Mesenchymal stem cell (in vitro differentiated cells and primary cell): ENCODE data around the gene GDAP2.

ENCODE experiments used
- DNase-seq: peaks from one replicate; pipeline ENCODE4 v3.0.0-alpha.2; 2013
- H2AFZ ChIP-seq: one replicate; pipeline ENCODE4 v1.6.1; 2013; ENCODE audit warnings: low read depth, mild to moderate bottlenecking, control low read depth, inconsistent platforms, low read length, moderate library complexity
- H2AK5ac ChIP-seq: 2 replicates; pipeline ENCODE4 v1.6.1; 2013; ENCODE audit warnings: low read length, moderate library complexity, mild to moderate bottlenecking, inconsistent platforms; ENCODE audit not compliant: severe bottlenecking
- H2BK120ac ChIP-seq: one replicate; pipeline ENCODE4 v1.6.1; 2013; ENCODE audit warnings: low read depth, mild to moderate bottlenecking, inconsistent platforms, low read length, moderate library complexity
- H2BK12ac ChIP-seq, 2 experiments: one replicate each; pipeline ENCODE4 v1.6.1; 2013; ENCODE audit warnings: inconsistent platforms in 2 of 2, low read length in 2 of 2, mild to moderate bottlenecking in 2 of 2, moderate library complexity in 2 of 2, control low read depth in 1 of 2
- H2BK15ac ChIP-seq: one replicate; pipeline ENCODE4 v1.6.1; 2013; ENCODE audit warnings: mild to moderate bottlenecking, low read depth, inconsistent platforms; ENCODE audit not compliant: poor library complexity, severe bottlenecking
- H2BK5ac ChIP-seq: 2 replicates; pipeline ENCODE4 v1.6.1; 2013; ENCODE audit warnings: low read depth, mild to moderate bottlenecking, low read length, control low read depth, inconsistent platforms; ENCODE audit not compliant: poor library complexity, severe bottlenecking
- H3K14ac ChIP-seq, 2 experiments: one replicate each; pipeline ENCODE4 v1.6.1; 2013; ENCODE audit warnings: inconsistent platforms in 2 of 2, low read length in 2 of 2, control low read depth in 1 of 2, mild to moderate bottlenecking in 1 of 2, moderate library complexity in 1 of 2
- H3K18ac ChIP-seq, 2 experiments: one replicate each; pipeline ENCODE4 v1.6.1; 2013; ENCODE audit warnings: inconsistent platforms in 2 of 2, low read length in 2 of 2, control low read depth in 1 of 2, low read depth in 1 of 2, mild to moderate bottlenecking in 1 of 2
- H3K23ac ChIP-seq, 2 experiments: one replicate each; pipeline ENCODE4 v1.6.1; 2013; ENCODE audit warnings: inconsistent platforms in 2 of 2, low read length in 2 of 2, mild to moderate bottlenecking in 2 of 2, moderate library complexity in 2 of 2, control low read depth in 1 of 2
- H3K27ac ChIP-seq: 2 replicates; pipeline ENCODE4 v1.5.1; 2013; ENCODE audit warnings: mild to moderate bottlenecking, moderate library complexity, low read length, control low read depth, inconsistent platforms; ENCODE audit not compliant: poor library complexity, severe bottlenecking
- H3K27me3 ChIP-seq, 2 experiments: 2 replicates each; pipeline versions ENCODE4 v1.6.1 to v1.7.0; 2013; ENCODE audit warnings: low read length in 2 of 2, mild to moderate bottlenecking in 2 of 2, moderate library complexity in 2 of 2, control low read depth in 1 of 2, inconsistent platforms in 1 of 2; ENCODE audit not compliant: control insufficient read depth in 1 of 2, insufficient read depth in 1 of 2
- H3K36me3 ChIP-seq, 2 experiments: 2 replicates each; pipeline versions ENCODE4 v1.6.1 to v1.7.0; 2013; ENCODE audit warnings: low read length in 2 of 2, control low read depth in 1 of 2, inconsistent platforms in 1 of 2, low read depth in 1 of 2, mild to moderate bottlenecking in 1 of 2; ENCODE audit not compliant: insufficient read depth in 2 of 2, control insufficient read depth in 1 of 2
- H3K4ac ChIP-seq, 2 experiments: one replicate each; pipeline ENCODE4 v1.6.1; 2013; ENCODE audit warnings: inconsistent platforms in 2 of 2, low read length in 2 of 2, mild to moderate bottlenecking in 2 of 2, moderate library complexity in 2 of 2, control low read depth in 1 of 2, low read depth in 1 of 2
- H3K4me1 ChIP-seq: 2 replicates; pipeline ENCODE4 v1.6.1; 2013; ENCODE audit warnings: low read depth, low read length, control low read depth; ENCODE audit not compliant: control insufficient read depth, insufficient read depth
- H3K4me2 ChIP-seq: 2 replicates; pipeline ENCODE4 v1.6.1; 2013; ENCODE audit warnings: low read length, mild to moderate bottlenecking, inconsistent platforms; ENCODE audit not compliant: poor library complexity, severe bottlenecking
- H3K4me3 ChIP-seq, 2 experiments: 2 replicates each; pipeline versions ENCODE4 v1.5.1 to v1.7.0; 2013; ENCODE audit warnings: low read length in 2 of 2, mild to moderate bottlenecking in 2 of 2, control low read depth in 1 of 2, low read depth in 1 of 2; ENCODE audit not compliant: insufficient read depth in 1 of 2
- H3K79me1 ChIP-seq: replicated peaks from 2 replicates; pipeline ENCODE4 v1.6.1; 2013; ENCODE audit warnings: mild to moderate bottlenecking, control low read depth, low read length, inconsistent platforms; ENCODE audit not compliant: poor library complexity, severe bottlenecking
- H3K9ac ChIP-seq: 2 replicates; pipeline ENCODE4 v1.7.0; 2013; ENCODE audit warnings: mild to moderate bottlenecking, low read length, moderate library complexity
- H3K9me3 ChIP-seq: 2 replicates; pipeline ENCODE4 v1.7.0; 2013; ENCODE audit warnings: mild to moderate bottlenecking, low read length; ENCODE audit not compliant: control insufficient read depth
- H4K8ac ChIP-seq: one replicate; pipeline ENCODE4 v1.6.1; 2013; ENCODE audit warnings: inconsistent platforms, mild to moderate bottlenecking, low read length, moderate library complexity
- H4K91ac ChIP-seq: one replicate; pipeline ENCODE4 v1.6.1; 2013; ENCODE audit warnings: mild to moderate bottlenecking, low read length, inconsistent platforms
- WGBS: methylation state at CpG from one replicate; pipeline ENCODE4 v1.1.7; 2013; ENCODE audit warnings: mixed read lengths; 5-methylcytosine and 5-hydroxymethylcytosine counted together

GDAP2 gene

DNA sequence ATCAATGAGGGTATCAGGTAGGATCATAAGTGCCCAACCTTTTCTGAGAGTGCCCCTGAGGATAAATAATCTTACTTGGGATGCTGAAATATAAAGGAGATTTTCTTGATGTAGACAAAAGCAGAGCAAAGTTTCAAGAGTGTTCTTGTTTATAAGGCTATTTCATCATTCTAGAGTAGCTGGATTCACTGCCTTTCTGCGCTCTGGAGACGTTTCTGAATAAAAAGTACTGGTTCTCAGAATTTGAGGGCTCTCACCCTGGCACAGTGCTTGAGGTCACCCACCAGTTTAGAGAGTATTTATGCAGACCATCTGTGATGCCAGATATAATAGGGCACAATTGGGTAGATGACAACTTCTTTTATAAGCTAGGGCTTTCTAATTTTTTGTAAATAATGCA lies 103.3 kb downstream of the GDAP2 start:
- Histone ChIP-seq H2BK15ac (no peak overlapping the region), H2BK5ac (no peak overlapping the region), H3K79me1 (no peaks in the 10 kb centered on the region), H4K91ac (no peak overlapping the region), H3K4me2 (no peak overlapping the region), H3K4me3 (no peak overlapping the region), H3K4me1 (peaks cover 14% of the 10 kb centered on the region), H2BK12ac (no peak overlapping the region), H2AK5ac (no peak overlapping the region), H2BK120ac (no peak overlapping the region), H3K4ac (peak overlapping the region in 1 of 2 experiments; percentile 34), H3K9ac (peak overlapping the region; percentile 4), H3K9me3 (no peaks in the 10 kb centered on the region), H3K36me3 (no peaks in the 10 kb centered on the region), H3K27ac (peak overlapping the region; percentile 26), H3K27me3 (no peaks in the 10 kb centered on the region), H3K18ac (peak overlapping the region in 1 of 2 experiments; percentile 65), H3K23ac (no peak overlapping the region), H2AFZ (no peak overlapping the region), H4K8ac (no peak overlapping the region), H3K14ac (no peak overlapping the region)
- no peak for DNase-seq
- WGBS = 9% methylated on average over 2 of the region's 2 CpGs

DNA sequence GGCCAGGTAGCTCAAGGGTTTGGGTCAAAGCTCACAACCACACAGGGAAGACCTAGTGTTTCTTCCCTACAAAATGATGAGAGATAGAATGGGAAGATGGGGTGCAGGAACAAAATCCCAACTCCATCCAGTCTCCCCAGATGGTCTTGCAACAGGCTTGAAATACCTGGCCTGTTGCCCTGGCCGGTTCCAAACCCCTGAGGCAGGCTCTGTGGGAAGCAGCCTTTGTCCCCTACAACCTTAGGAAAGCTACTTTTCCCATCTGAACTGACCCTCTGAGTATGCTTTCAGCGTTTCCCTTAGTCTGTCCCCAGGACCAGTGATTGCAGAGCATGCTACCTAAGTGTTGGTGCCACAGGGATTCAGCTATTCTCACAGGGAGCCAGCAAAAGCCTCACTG lies 104.0 kb downstream of the GDAP2 start:
- 97% methylated on average over 2 of the region's 2 CpGs for whole genome bisulfite sequencing
- peaks cover 18% of the 10 kb centered on the region for H3K4me1 ChIP-seq
- no peak for DNase-seq

DNA sequence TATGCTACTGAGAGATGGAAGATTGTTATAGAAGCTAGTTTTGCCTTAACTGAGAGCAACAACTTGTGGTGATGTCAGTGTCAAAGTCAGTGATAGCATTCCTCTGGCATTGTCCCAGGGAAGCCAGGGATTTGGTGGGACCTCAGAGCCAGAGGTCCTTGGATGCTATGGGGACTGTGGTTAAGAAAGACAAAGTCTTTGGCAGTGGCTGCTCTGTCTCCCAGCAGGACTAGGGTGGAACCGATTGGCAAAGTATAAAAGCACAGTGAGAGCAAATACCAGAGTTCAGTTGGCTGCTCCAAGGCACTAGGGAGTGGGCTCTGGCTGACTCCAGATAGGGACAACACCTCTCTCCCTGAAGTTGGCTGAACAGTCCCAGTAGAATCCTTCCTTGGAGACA lies 104.8 kb downstream of the GDAP2 start:
- H3K4me3 ChIP-seq = peak overlapping the region in 1 of 2 experiments; percentile 17
- peak overlapping the region; percentile 19 for H4K91ac ChIP-seq
- no peaks in the 10 kb centered on the region for H3K79me1 ChIP-seq
- H3K23ac ChIP-seq = no peak overlapping the region
- H3K27me3 ChIP-seq = no peaks in the 10 kb centered on the region
- H3K9me3 ChIP-seq = no peaks in the 10 kb centered on the region
- H3K27ac ChIP-seq = no peak overlapping the region
- peak overlapping the region; percentile 83 to 84 for H2BK12ac ChIP-seq
- H3K4ac ChIP-seq = peak overlapping the region; percentile 59 to 63
- peak overlapping the region; percentile 78 for H2BK120ac ChIP-seq
- no peak overlapping the region for H2AFZ ChIP-seq
- H3K4me2 ChIP-seq = no peak overlapping the region
- H3K4me1 ChIP-seq = peaks cover 18% of the 10 kb centered on the region
- WGBS = 100% methylated on average over 1 of the region's 1 CpG
- no peak overlapping the region for H3K9ac ChIP-seq
- H3K18ac ChIP-seq = peak overlapping the region; percentile 72 to 91
- DNase-seq = no peak
- peak overlapping the region; percentile 38 for H2BK15ac ChIP-seq
- no peak overlapping the region for H2BK5ac ChIP-seq
- no peak overlapping the region for H4K8ac ChIP-seq
- H3K36me3 ChIP-seq = no peaks in the 10 kb centered on the region
- no peak overlapping the region for H3K14ac ChIP-seq
- peak overlapping the region; percentile 24 for H2AK5ac ChIP-seq

More for the DNA sequence above, 104.0 kb downstream of the GDAP2 start:
- H3K18ac ChIP-seq = peak overlapping the region; percentile 79 to 91
- H3K36me3 ChIP-seq = no peaks in the 10 kb centered on the region
- no peak overlapping the region for H3K4me2 ChIP-seq
- H2AK5ac ChIP-seq = no peak overlapping the region
- H2AFZ ChIP-seq = no peak overlapping the region
- H3K9ac ChIP-seq = peak overlapping the region; percentile 4
- H3K23ac ChIP-seq = no peak overlapping the region
- no peak overlapping the region for H3K4me3 ChIP-seq
- H2BK120ac ChIP-seq = peak overlapping the region; percentile 29
- H2BK5ac ChIP-seq = no peak overlapping the region
- no peaks in the 10 kb centered on the region for H3K9me3 ChIP-seq
- no peaks in the 10 kb centered on the region for H3K27me3 ChIP-seq
- H2BK12ac ChIP-seq = peak overlapping the region; percentile 84 to 99
- H3K14ac ChIP-seq = no peak overlapping the region
- H3K79me1 ChIP-seq = no peaks in the 10 kb centered on the region
- peak overlapping the region; percentile 7 for H4K8ac ChIP-seq
- peak overlapping the region; percentile 29 for H2BK15ac ChIP-seq
- no peak overlapping the region for H3K27ac ChIP-seq
- peak overlapping the region; percentile 82 to 86 for H3K4ac ChIP-seq
- H4K91ac ChIP-seq = peak overlapping the region; percentile 16

DNA sequence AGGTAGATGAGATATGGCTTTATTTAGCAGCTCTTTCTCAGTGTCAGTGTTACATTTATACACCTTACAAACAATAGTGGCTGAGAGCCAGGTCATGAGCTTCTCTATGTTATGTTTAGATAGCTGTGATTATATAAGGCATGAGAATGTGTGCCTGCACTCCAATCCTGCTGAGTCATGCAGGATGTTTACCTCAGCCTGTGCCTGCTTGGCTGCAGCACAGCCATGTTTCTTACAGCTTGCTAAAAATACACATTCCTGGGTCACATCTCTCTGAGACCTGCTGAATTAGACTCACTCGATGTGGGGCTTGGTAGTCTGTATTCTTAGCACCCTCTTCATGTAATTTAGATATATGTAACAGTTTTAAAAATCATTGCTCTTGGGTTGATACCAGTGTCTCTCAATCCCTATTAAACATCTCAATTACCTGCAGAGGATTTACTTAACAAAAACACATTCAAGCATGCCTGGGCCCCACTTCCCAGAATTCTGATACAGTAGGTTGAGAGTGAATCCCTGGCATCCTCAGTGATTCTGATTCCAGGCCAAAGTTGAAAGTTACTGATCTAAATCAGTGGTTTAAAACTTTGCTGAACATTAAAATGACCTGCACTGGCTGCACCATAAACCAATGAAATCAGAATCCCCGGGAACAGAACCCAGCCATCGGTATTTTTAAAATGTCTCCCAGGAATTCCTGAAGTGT lies 107.5 kb downstream of the GDAP2 start:
- H3K23ac ChIP-seq = no peak overlapping the region
- peak overlapping the region; percentile 99 for H4K8ac ChIP-seq
- no peak overlapping the region for H3K4me2 ChIP-seq
- peak overlapping the region; percentile 98 for H2BK15ac ChIP-seq
- no peak overlapping the region for H2AFZ ChIP-seq
- whole genome bisulfite sequencing = 87% methylated on average over 2 of the region's 3 CpGs
- H2BK5ac ChIP-seq = peak overlapping the region; percentile 25
- H2BK12ac ChIP-seq = peak overlapping the region; percentile 95 to 98
- no peak overlapping the region for H3K14ac ChIP-seq
- no peaks in the 10 kb centered on the region for H3K27me3 ChIP-seq
- H3K4me3 ChIP-seq = no peak overlapping the region
- H3K18ac ChIP-seq = peak overlapping the region; percentile 96
- H2AK5ac ChIP-seq = no peak overlapping the region
- peak; percentile 94 for DNase-seq
- H3K9ac ChIP-seq = no peak overlapping the region
- peaks cover 12% of the 10 kb centered on the region for H3K4me1 ChIP-seq
- H3K4ac ChIP-seq = peak overlapping the region; percentile 82 to 99
- no peaks in the 10 kb centered on the region for H3K9me3 ChIP-seq
- no peaks in the 10 kb centered on the region for H3K36me3 ChIP-seq
- H4K91ac ChIP-seq = peak overlapping the region; percentile 99
- H3K79me1 ChIP-seq = no peaks in the 10 kb centered on the region
- H2BK120ac ChIP-seq = peak overlapping the region; percentile 88
- H3K27ac ChIP-seq = peak overlapping the region; percentile 85
